Mesendoderm (in vitro differentiated cells): ENCODE results near the gene ISL2. TPM values are rescaled to one million over a fixed set of nuclear protein-coding genes. Genes with fewer than 3 reads are reported as not detected.
"Not testable (repeated sequence)": the region's sequence is repeated elsewhere in the genome, so short reads cannot be mapped to it uniquely, and the experiment has no call there.

Experiments
- DNase-seq: peaks from one replicate; pipeline ENCODE4 v3.0.0; 2013
- H2AK5ac ChIP-seq: 2 replicates; pipeline ENCODE4 v1.6.1; 2013; ENCODE audit warnings: low read length, inconsistent platforms
- H2BK120ac ChIP-seq: 2 replicates; pipeline ENCODE4 v1.6.1; 2013; ENCODE audit warnings: low read depth, mild to moderate bottlenecking, low read length, moderate library complexity, mixed read lengths
- H2BK15ac ChIP-seq: replicated peaks from 2 replicates; pipeline ENCODE4 v1.6.1; 2013; ENCODE audit warnings: low read depth, mild to moderate bottlenecking, moderate library complexity
- H2BK5ac ChIP-seq: 2 replicates; pipeline ENCODE4 v1.6.1; 2013; ENCODE audit warnings: low read length, inconsistent platforms
- H3K18ac ChIP-seq: 2 replicates; pipeline ENCODE4 v1.6.1; 2013; ENCODE audit warnings: mild to moderate bottlenecking, low read length, mixed read lengths
- H3K23ac ChIP-seq: one replicate; pipeline ENCODE4 v1.6.1; 2013; ENCODE audit warnings: low read length
- H3K27ac ChIP-seq: 2 replicates; pipeline ENCODE4 v1.5.1; 2013; ENCODE audit warnings: low read depth, mild to moderate bottlenecking, inconsistent platforms, low read length, moderate library complexity
- H3K27me3 ChIP-seq: 2 replicates; pipeline ENCODE4 v1.6.1; 2013; ENCODE audit warnings: low read length, control low read depth, mild to moderate bottlenecking, inconsistent platforms; ENCODE audit not compliant: insufficient read depth, poor library complexity
- H3K36me3 ChIP-seq: 2 replicates; pipeline ENCODE4 v1.6.1; 2013; ENCODE audit warnings: low read length, inconsistent platforms; ENCODE audit not compliant: control insufficient read depth, insufficient read depth
- H3K4ac ChIP-seq: one replicate; pipeline ENCODE4 v1.6.1; 2013; ENCODE audit warnings: low read depth, mild to moderate bottlenecking, low read length, moderate library complexity
- H3K4me1 ChIP-seq: 2 replicates; pipeline ENCODE4 v1.6.1; 2013; ENCODE audit warnings: low read depth, low read length, inconsistent platforms; ENCODE audit not compliant: control insufficient read depth
- H3K4me2 ChIP-seq: 2 replicates; pipeline ENCODE4 v1.6.1; 2013; ENCODE audit warnings: low read length
- H3K4me3 ChIP-seq: 2 replicates; pipeline ENCODE4 v1.5.1; 2013; ENCODE audit warnings: mild to moderate bottlenecking, low read length
- H3K56ac ChIP-seq: one replicate; pipeline ENCODE4 v1.6.1; 2013; ENCODE audit warnings: low read length
- H3K79me1 ChIP-seq: 2 replicates; pipeline ENCODE4 v1.6.1; 2013; ENCODE audit warnings: low read length, inconsistent platforms
- H3K79me2 ChIP-seq: 2 replicates; pipeline ENCODE4 v1.6.1; 2013; ENCODE audit warnings: mild to moderate bottlenecking, low read length; ENCODE audit not compliant: control insufficient read depth, insufficient read depth
- H3K9ac ChIP-seq: 2 replicates; pipeline ENCODE4 v1.6.1; 2013; ENCODE audit warnings: low read length, inconsistent platforms
- H4K5ac ChIP-seq: one replicate; pipeline ENCODE4 v1.6.1; 2013; ENCODE audit warnings: low read length
- H4K8ac ChIP-seq: one replicate; pipeline ENCODE4 v1.6.1; 2013; ENCODE audit warnings: low read depth, mild to moderate bottlenecking, control low read depth, low read length, moderate library complexity
- WGBS: extraction: QIAGEN DNeasy Blood & Tissue Kit; methylation state at CpG from one replicate; pipeline ENCODE4 v1.1.7; 2013; ENCODE audit warnings: low lambda C conversion rate, missing lambda C conversion rate; ENCODE audit not compliant: insufficient coverage; ENCODE audit errors: extremely low coverage; 5-methylcytosine and 5-hydroxymethylcytosine counted together
- polyA plus RNA-seq, 2 experiments: library from polyadenylated mRNA; stranded (reverse); fragments of 200-250 nt; gene quantifications; one replicate each; pipeline ENCODE4 v1.2.3, GENCODE V29; 2013

The ISL2 gene
- polyA plus RNA-seq (2013, experiment 1 of 2), result 0.49 TPM
- polyA plus RNA-seq (2013, experiment 2 of 2), result 0.41 TPM

GRCh38 chr15:76336254-76337058 is at the start of gene ISL2:
Gene ISL2, plus strand, starts transcription at chr15:76336773. Its CDS starts 111 bp downstream, at chr15:76336884.
- peak; percentile 96 for DNase-seq
- H3K79me1 ChIP-seq, result no peaks in the 10 kb centered on the region
- H4K8ac ChIP-seq, result peak within 1 kb of the TSS; percentile 43
- H2BK120ac ChIP-seq, result no peak within 1 kb of the TSS
- peak within 1 kb of the TSS; percentile 29 for H3K4me3 ChIP-seq
- peak within 1 kb of the TSS; percentile 76 for H3K9ac ChIP-seq
- H3K27me3 ChIP-seq, result peaks cover 41% of the 10 kb centered on the region
- peak within 1 kb of the TSS; percentile 86 for H3K56ac ChIP-seq
- H3K18ac ChIP-seq, result peak within 1 kb of the TSS; percentile 78
- no peak within 1 kb of the TSS for H2BK5ac ChIP-seq
- H3K4me2 ChIP-seq, result peak within 1 kb of the TSS; percentile 80
- H3K79me2 ChIP-seq, result no peaks in the 10 kb centered on the region
- H3K23ac ChIP-seq, result peak within 1 kb of the TSS; percentile 16
- H2BK15ac ChIP-seq, result no peak within 1 kb of the TSS
- peak within 1 kb of the TSS; percentile 21 for H3K27ac ChIP-seq
- peak within 1 kb of the TSS; percentile 42 for H3K4ac ChIP-seq
- peaks cover 2% of the 10 kb centered on the region for H3K4me1 ChIP-seq
- no peak within 1 kb of the TSS for H2AK5ac ChIP-seq
- WGBS, result no CpG with 5 or more reads among the region's 40 CpGs
- no peaks in the 10 kb centered on the region for H3K36me3 ChIP-seq
- H4K5ac ChIP-seq, result peak within 1 kb of the TSS; percentile 21

GRCh38 chr15:76289582-76289981 is 47.0 kb upstream of the ISL2 start:
- no peak overlapping the region for H3K4ac ChIP-seq
- no peaks in the 10 kb centered on the region for H3K27me3 ChIP-seq
- H3K4me3 ChIP-seq, result no peak overlapping the region
- H2BK5ac ChIP-seq, result no peak overlapping the region
- H3K18ac ChIP-seq, result no peak overlapping the region
- H3K56ac ChIP-seq, result no peak overlapping the region
- no CpG with 5 or more reads among the region's 3 CpGs for WGBS
- no peak overlapping the region for H3K9ac ChIP-seq
- no peak for DNase-seq
- no peak overlapping the region for H4K5ac ChIP-seq
- no peak overlapping the region for H2BK15ac ChIP-seq
- H3K79me2 ChIP-seq, result no peaks in the 10 kb centered on the region
- no peak overlapping the region for H2AK5ac ChIP-seq
- H4K8ac ChIP-seq, result no peak overlapping the region
- H3K23ac ChIP-seq, result no peak overlapping the region
- H3K4me2 ChIP-seq, result no peak overlapping the region
- H3K36me3 ChIP-seq, result no peaks in the 10 kb centered on the region
- H3K79me1 ChIP-seq, result no peaks in the 10 kb centered on the region
- no peak overlapping the region for H3K27ac ChIP-seq
- H2BK120ac ChIP-seq, result no peak overlapping the region
- H3K4me1 ChIP-seq, result no peaks in the 10 kb centered on the region

- Histone ChIP-seq H3K36me3 (no peaks in the 10 kb centered on the region), H3K27me3 (no peaks in the 10 kb centered on the region), H2BK15ac (no peak overlapping the region), H4K8ac (no peak overlapping the region), H3K4me2 (no peak overlapping the region), H3K27ac (no peak overlapping the region), H2AK5ac (no peak overlapping the region), H3K56ac (no peak overlapping the region), H3K4ac (no peak overlapping the region), H2BK5ac (no peak overlapping the region), H2BK120ac (no peak overlapping the region), H3K79me1 (peaks cover 2% of the 10 kb centered on the region), H4K5ac (no peak overlapping the region), H3K4me1 (peaks cover 2% of the 10 kb centered on the region), H3K18ac (no peak overlapping the region), H3K79me2 (no peaks in the 10 kb centered on the region), H3K9ac (no peak overlapping the region), H3K23ac (no peak overlapping the region), H3K4me3 (no peak overlapping the region)
- WGBS, result no CpG with 5 or more reads among the region's 1 CpG
- no peak for DNase-seq
Observed at GRCh38 chr15:76293361-76293760, 43.2 kb upstream of the ISL2 start.

- WGBS, result no CpG with 5 or more reads among the region's 1 CpG
- H2AK5ac ChIP-seq, H3K36me3 ChIP-seq, H2BK120ac ChIP-seq, H3K9ac ChIP-seq, H3K56ac ChIP-seq, H3K4me3 ChIP-seq, H4K5ac ChIP-seq, H3K27ac ChIP-seq, H3K4me1 ChIP-seq, H3K18ac ChIP-seq, H3K23ac ChIP-seq, DNase-seq, H3K27me3 ChIP-seq, H4K8ac ChIP-seq, H2BK5ac ChIP-seq, H3K4ac ChIP-seq, H3K79me1 ChIP-seq, H2BK15ac ChIP-seq, H3K4me2 ChIP-seq, H3K79me2 ChIP-seq: not testable (repeated sequence)
Observed at GRCh38 chr15:76294463-76294862, 42.1 kb upstream of the ISL2 start.

GRCh38 chr15:76296849-76297248 is 39.7 kb upstream of the ISL2 start:
- Histone ChIP-seq H3K4ac (no peak overlapping the region), H3K36me3 (no peaks in the 10 kb centered on the region), H4K8ac (no peak overlapping the region)

More at GRCh38 chr15:76296849-76297248, 39.7 kb upstream of the ISL2 start:
- H3K79me1 ChIP-seq, result peaks cover 7% of the 10 kb centered on the region
- H3K4me2 ChIP-seq, result no peak overlapping the region
- H3K4me3 ChIP-seq, result no peak overlapping the region
- no peak overlapping the region for H2AK5ac ChIP-seq
- no peak overlapping the region for H3K56ac ChIP-seq
- whole genome bisulfite sequencing, result no CpG with 5 or more reads among the region's 1 CpG
- no peaks in the 10 kb centered on the region for H3K27me3 ChIP-seq
- H3K18ac ChIP-seq, result no peak overlapping the region
- H3K23ac ChIP-seq, result no peak overlapping the region
- H2BK15ac ChIP-seq, result no peak overlapping the region
- no peak overlapping the region for H2BK5ac ChIP-seq
- H3K79me2 ChIP-seq, result peaks cover 2% of the 10 kb centered on the region
- H3K9ac ChIP-seq, result no peak overlapping the region
- no peak for DNase-seq
- H4K5ac ChIP-seq, result no peak overlapping the region
- no peak overlapping the region for H3K27ac ChIP-seq
- H2BK120ac ChIP-seq, result no peak overlapping the region
- peaks cover 2% of the 10 kb centered on the region for H3K4me1 ChIP-seq
